Measurements from ENCODE around the gene KRTAP1-3. TPM values are rescaled to one million over a fixed set of nuclear protein-coding genes. Genes with fewer than 3 reads are reported as not detected.
"Not testable (repeated sequence)": the region's sequence is repeated elsewhere in the genome, so short reads cannot be mapped to it uniquely, and the experiment has no call there.

Gene KRTAP1-3
- total RNA-seq, 2 experiments from 2014 or later: not detected

DNA sequence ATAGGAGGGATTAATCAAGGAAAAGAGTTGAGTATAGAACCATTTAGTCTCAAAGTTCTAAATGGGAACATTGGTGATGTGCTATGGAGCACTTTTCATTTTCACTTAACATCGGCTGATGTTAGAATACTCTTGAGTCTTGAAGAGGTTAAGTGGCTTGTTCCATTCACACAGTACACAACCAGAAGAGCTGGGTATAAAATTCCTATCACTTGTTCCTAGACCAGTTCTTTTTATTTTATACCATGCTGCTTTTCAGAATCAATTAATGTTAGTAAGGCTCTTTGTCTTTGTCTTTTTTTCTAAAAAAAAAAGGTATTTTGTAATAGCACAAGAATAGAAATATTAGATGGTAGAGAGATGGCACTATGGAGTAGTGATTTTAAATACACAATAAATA is 8.3 kb upstream of the KRTAP1-3 start:
- H3K27ac Mint-ChIP-seq: no peak overlapping the region
- H3K27me3 Mint-ChIP-seq: peaks cover 26% of the 10 kb centered on the region
- POLR2A ChIA-PET: no interaction called here
- H3K4me1 ChIP-seq (ENCODE audit: insufficient read depth, low read length): no peaks in the 10 kb centered on the region
- H3K36me3 ChIP-seq (ENCODE audit: insufficient read depth, low read length): no peaks in the 10 kb centered on the region
- CTCF ChIA-PET: no interaction called here
- peaks cover 0 to 5% of the 10 kb centered on the region in 2 experiments for H3K9me3 ChIP-seq (ENCODE audit: control insufficient read depth in 1 of 2, insufficient read depth in 1 of 2, low read length in 2 of 2)
- no peak overlapping the region for H3K4me3 Mint-ChIP-seq
- no peak overlapping the region for H3K4me3 ChIP-seq (ENCODE audit: low read length)
- intact Hi-C loops (cut with DNase I, micrococcal nuclease): no loop called here
- H3K27ac ChIP-seq (ENCODE audit: low read depth in 1 of 2, low read length in 2 of 2): no peak overlapping the region
- H3K27me3 ChIP-seq (ENCODE audit: control insufficient read depth in 1 of 2, insufficient read depth in 2 of 2, low read length in 2 of 2): peaks cover 4 to 5% of the 10 kb centered on the region in 2 experiments
- H3K4me1 Mint-ChIP-seq (ENCODE audit: low read depth): no peaks in the 10 kb centered on the region
- H3K36me3 Mint-ChIP-seq (ENCODE audit: low read depth): no peaks in the 10 kb centered on the region
- TF ChIP-seq, protein P1, sequence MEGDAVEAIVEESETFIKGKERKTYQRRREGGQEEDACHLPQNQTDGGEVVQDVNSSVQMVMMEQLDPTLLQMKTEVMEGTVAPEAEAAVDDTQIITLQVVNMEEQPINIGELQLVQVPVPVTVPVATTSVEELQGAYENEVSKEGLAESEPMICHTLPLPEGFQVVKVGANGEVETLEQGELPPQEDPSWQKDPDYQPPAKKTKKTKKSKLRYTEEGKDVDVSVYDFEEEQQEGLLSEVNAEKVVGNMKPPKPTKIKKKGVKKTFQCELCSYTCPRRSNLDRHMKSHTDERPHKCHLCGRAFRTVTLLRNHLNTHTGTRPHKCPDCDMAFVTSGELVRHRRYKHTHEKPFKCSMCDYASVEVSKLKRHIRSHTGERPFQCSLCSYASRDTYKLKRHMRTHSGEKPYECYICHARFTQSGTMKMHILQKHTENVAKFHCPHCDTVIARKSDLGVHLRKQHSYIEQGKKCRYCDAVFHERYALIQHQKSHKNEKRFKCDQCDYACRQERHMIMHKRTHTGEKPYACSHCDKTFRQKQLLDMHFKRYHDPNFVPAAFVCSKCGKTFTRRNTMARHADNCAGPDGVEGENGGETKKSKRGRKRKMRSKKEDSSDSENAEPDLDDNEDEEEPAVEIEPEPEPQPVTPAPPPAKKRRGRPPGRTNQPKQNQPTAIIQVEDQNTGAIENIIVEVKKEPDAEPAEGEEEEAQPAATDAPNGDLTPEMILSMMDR (IDR thresholded peaks at IDR 0.05): no peak
- no peak for DNase-seq
- ATAC-seq (ENCODE audit: poor library complexity): no peak
- H3K9me3 Mint-ChIP-seq: peaks cover 5% of the 10 kb centered on the region

DNA sequence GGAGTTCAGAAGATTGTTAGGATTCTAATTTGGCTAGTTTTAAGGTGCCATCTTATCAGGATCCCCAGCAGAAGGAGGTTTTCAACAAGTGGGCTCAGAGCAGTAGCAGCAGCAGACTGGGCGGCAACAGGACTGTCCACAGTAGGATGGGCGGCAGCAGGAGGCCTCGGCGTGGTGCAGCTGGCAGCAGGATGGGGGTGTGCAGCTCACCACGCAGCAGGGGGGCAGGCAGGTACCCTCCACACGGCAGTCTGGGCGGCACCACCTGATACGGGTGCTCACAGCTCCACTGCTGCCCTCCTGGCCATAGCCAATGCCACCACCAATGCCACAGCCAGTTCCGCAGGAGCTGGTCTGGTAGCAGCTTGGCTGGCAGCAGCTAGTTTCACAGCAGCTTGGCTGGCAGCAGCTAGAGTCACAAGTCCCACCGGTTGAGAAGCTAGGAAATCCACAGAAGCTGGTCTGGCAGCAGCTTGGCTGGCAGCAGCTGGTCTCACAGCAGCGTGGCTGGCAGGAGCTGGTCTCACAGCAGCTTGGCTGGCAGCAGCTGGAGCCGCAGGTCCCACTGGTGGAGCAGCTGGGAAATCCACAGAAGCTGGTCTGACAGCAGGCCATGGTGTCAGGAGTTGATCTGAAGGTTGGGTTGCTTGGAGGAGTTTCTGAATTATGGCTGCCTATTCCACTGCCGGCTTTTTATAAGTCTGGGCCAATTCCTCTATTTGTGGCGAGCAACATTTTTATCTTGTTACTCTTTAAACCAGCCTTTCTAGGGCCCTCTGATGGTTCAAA is 6.3 kb upstream of the KRTAP1-3 start, which contains the start of gene KRTAP1-1:
TSS of gene KRTAP1-1 (minus strand) at position 668 of the 789 bp plus-strand sequence. CDS start at position 615, 53 bp downstream.
- H3K9me3 Mint-ChIP-seq; H3K9me3 ChIP-seq (ENCODE audit: control insufficient read depth in 1 of 2, insufficient read depth in 1 of 2, low read length in 2 of 2); H3K4me3 ChIP-seq (ENCODE audit: low read length); intact Hi-C loops (cut with DNase I, micrococcal nuclease); DNase-seq; H3K27me3 ChIP-seq (ENCODE audit: control insufficient read depth in 1 of 2, insufficient read depth in 2 of 2, low read length in 2 of 2); POLR2A ChIA-PET; H3K4me1 Mint-ChIP-seq (ENCODE audit: low read depth); CTCF ChIA-PET; H3K36me3 Mint-ChIP-seq (ENCODE audit: low read depth); H3K27ac ChIP-seq (ENCODE audit: low read depth in 1 of 2, low read length in 2 of 2); H3K4me3 Mint-ChIP-seq; ATAC-seq (ENCODE audit: poor library complexity); H3K36me3 ChIP-seq (ENCODE audit: insufficient read depth, low read length); H3K27ac Mint-ChIP-seq; H3K4me1 ChIP-seq (ENCODE audit: insufficient read depth, low read length): not testable (repeated sequence)
- H3K27me3 Mint-ChIP-seq: peaks cover 12% of the 10 kb centered on the region

DNA sequence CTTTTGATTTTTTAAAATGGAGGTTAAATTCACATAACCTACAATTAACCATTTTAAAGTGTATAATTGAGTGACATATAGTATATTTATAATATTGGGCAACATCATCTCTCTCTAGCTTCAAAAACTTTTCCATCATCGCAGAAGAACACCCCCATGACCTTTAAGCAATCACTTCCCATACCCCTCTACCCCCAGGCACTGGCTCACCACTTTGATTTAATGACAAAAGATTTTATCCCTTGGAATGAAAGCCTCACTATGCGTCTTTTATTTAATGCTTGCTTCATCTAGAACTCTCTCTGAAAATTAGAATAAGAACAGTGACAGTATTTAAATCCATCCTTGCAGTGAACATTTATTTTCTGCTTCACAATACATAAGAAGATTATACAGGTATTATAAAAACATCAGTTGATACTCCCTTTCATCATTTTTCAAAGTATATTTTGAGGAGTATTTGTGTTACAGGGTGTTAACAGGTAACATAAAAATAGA is 3.2 kb upstream of the KRTAP1-3 start:
- DNase-seq (no peak), ATAC-seq (ENCODE audit: poor library complexity) (no peak)
- ChIA-PET POLR2A (no interaction called here), CTCF (interaction anchor here (0.6 kb wide), 1 partner anchor 266 kb away, joined by 3 read pairs; no protein-coding TSS in a partner anchor)
- intact Hi-C loops (cut with DNase I, micrococcal nuclease): no loop called here
- no peaks in the 10 kb centered on the region for H3K27me3 ChIP-seq (ENCODE audit: control insufficient read depth in 1 of 2, insufficient read depth in 2 of 2, low read length in 2 of 2)
- H3K9me3 Mint-ChIP-seq: no peaks in the 10 kb centered on the region
- no peak overlapping the region for H3K4me3 ChIP-seq (ENCODE audit: low read length)
- TF ChIP-seq, protein P1 (IDR thresholded peaks at IDR 0.05): no peak
- H3K4me3 Mint-ChIP-seq: no peak overlapping the region
- no peaks in the 10 kb centered on the region for H3K36me3 Mint-ChIP-seq (ENCODE audit: low read depth)
- no peaks in the 10 kb centered on the region for H3K4me1 ChIP-seq (ENCODE audit: insufficient read depth, low read length)
- no peaks in the 10 kb centered on the region for H3K36me3 ChIP-seq (ENCODE audit: insufficient read depth, low read length)
- H3K27ac ChIP-seq (ENCODE audit: low read depth in 1 of 2, low read length in 2 of 2): no peak overlapping the region
- H3K9me3 ChIP-seq (ENCODE audit: control insufficient read depth in 1 of 2, insufficient read depth in 1 of 2, low read length in 2 of 2): peaks cover 0 to 2% of the 10 kb centered on the region in 2 experiments
- H3K27ac Mint-ChIP-seq: no peak overlapping the region
- H3K27me3 Mint-ChIP-seq: peaks cover 4% of the 10 kb centered on the region
- H3K4me1 Mint-ChIP-seq (ENCODE audit: low read depth): no peaks in the 10 kb centered on the region
